Measurements from ENCODE around the gene SMG5. TPM values are rescaled to one million over a fixed set of nuclear protein-coding genes. Genes with fewer than 3 reads are reported as not detected.

The SMG5 gene
- polyA plus RNA-seq, 3 donors, result 4.4 to 72.4 (median 7.0) TPM

DNA sequence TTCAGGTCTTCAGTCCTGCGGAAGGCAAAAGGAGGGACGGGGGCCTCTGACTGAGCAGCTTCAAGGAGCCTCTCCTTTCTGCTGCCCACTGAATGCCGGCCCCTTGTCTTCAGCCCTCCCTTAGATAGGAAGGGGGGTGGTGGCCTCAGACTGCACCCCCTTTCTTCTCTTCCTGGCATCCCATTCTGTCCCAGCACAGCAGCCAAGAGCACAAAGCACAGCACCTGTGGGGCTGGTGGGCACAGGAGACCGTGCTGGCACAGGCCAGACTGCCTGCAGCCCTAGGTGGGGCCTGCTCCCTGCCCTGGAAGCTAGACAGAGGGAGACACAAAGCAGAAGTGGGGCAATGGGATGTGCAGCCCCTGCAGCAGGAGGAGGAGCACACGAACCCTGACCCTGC is 33.0 kb downstream of the SMG5 start:
- TF ChIP-seq, protein P1, sequence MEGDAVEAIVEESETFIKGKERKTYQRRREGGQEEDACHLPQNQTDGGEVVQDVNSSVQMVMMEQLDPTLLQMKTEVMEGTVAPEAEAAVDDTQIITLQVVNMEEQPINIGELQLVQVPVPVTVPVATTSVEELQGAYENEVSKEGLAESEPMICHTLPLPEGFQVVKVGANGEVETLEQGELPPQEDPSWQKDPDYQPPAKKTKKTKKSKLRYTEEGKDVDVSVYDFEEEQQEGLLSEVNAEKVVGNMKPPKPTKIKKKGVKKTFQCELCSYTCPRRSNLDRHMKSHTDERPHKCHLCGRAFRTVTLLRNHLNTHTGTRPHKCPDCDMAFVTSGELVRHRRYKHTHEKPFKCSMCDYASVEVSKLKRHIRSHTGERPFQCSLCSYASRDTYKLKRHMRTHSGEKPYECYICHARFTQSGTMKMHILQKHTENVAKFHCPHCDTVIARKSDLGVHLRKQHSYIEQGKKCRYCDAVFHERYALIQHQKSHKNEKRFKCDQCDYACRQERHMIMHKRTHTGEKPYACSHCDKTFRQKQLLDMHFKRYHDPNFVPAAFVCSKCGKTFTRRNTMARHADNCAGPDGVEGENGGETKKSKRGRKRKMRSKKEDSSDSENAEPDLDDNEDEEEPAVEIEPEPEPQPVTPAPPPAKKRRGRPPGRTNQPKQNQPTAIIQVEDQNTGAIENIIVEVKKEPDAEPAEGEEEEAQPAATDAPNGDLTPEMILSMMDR (IDR thresholded peaks at IDR 0.05), result no peak
- Histone ChIP-seq H3K4me2 (replicated peaks; ENCODE audit: extremely low read depth, low read length, poor library complexity, severe bottlenecking) (no peak overlapping the region), H3K4me3 (replicated peaks in 1 of 3; ENCODE audit: low read depth in 2 of 3, low read length in 3 of 3) (no peak overlapping the region), H4K20me1 (ENCODE audit: insufficient read depth, low read length) (peaks cover 63% of the 10 kb centered on the region), H2AFZ (ENCODE audit: insufficient read depth, low read depth, low read length, poor library complexity, severe bottlenecking) (no peak overlapping the region), H3K27ac (ENCODE audit: low read depth in 1 of 2, low read length in 2 of 2) (no peak overlapping the region), H3K36me3 (replicated peaks in 1 of 2; ENCODE audit: control insufficient read depth in 1 of 2, insufficient read depth in 2 of 2, low read length in 2 of 2) (peaks cover 56 to 58% of the 10 kb centered on the region in 2 donors), H3K27me3 (ENCODE audit: control insufficient read depth in 2 of 2, insufficient read depth in 2 of 2, low read length in 2 of 2) (peaks cover 10 to 26% of the 10 kb centered on the region in 2 donors), H3K9me3 (replicated peaks in 1 of 2; ENCODE audit: control insufficient read depth in 1 of 2, insufficient read depth in 1 of 2, low read length in 2 of 2) (peaks cover 0 to 12% of the 10 kb centered on the region in 2 donors), H3K4me1 (ENCODE audit: control insufficient read depth in 1 of 2, insufficient read depth in 2 of 2, low read length in 2 of 2) (peaks cover 9 to 14% of the 10 kb centered on the region in 2 donors), H3K9ac (ENCODE audit: insufficient read depth, low read length, poor library complexity, severe bottlenecking) (no peak overlapping the region), H3K79me2 (ENCODE audit: insufficient read depth, low read length) (no peaks in the 10 kb centered on the region)
- Mint-ChIP-seq H3K4me1 (peaks cover 14% of the 10 kb centered on the region), H3K9me3 (peaks cover 0 to 9% (median 0%) of the 10 kb centered on the region in 7 donors), H3K27me3 (ENCODE audit: low read depth in 3 of 3) (peaks cover 21 to 30% (median 26%) of the 10 kb centered on the region in 3 donors), H3K36me3 (peaks cover 51 to 62% of the 10 kb centered on the region in 2 donors), H3K4me3 (peak overlapping the region in 1 of 2 donors; percentile 45), H3K27ac (peak overlapping the region in 1 of 7 donors; percentile 18)
- 63% methylated on average over 1 of the region's 5 CpGs for WGBS (ENCODE audit: insufficient coverage)
- DNase-seq, result no peak
- intact Hi-C loops (cut with micrococcal nuclease), result no loop called here

DNA sequence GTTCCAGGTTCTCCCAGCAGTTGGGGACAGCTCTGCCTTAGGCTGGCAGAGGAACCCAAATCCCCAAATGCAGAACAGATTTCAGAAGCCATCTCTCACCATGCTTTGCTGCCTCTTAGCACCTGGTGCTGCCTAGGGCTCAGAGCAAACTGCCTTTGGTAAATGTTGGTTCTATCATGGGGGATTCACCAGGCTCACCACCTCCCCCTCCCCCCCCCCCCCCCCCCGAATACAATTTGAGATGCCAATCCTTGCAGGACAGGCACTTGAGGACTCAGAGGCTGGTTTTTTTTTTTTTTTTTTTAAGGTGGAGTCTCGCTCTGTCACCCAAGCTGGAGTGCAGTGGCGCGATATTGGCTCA is 34.3 kb downstream of the SMG5 start:
- no peak overlapping the region for H3K9ac ChIP-seq (ENCODE audit: insufficient read depth, low read length, poor library complexity, severe bottlenecking)

More for the DNA sequence above, 34.3 kb downstream of the SMG5 start:
- Mint-ChIP-seq H3K4me1 (peaks cover 14% of the 10 kb centered on the region), H3K4me3 (no peak overlapping the region), H3K9me3 (peaks cover 0 to 9% (median 0%) of the 10 kb centered on the region in 7 donors), H3K27ac (peak overlapping the region in 1 of 7 donors; percentile 30), H3K36me3 (peaks cover 44 to 50% of the 10 kb centered on the region in 2 donors), H3K27me3 (ENCODE audit: low read depth in 3 of 3) (peaks cover 21 to 37% (median 34%) of the 10 kb centered on the region in 3 donors)
- no peak overlapping the region for H3K4me2 ChIP-seq (replicated peaks; ENCODE audit: extremely low read depth, low read length, poor library complexity, severe bottlenecking)
- H3K9me3 ChIP-seq (replicated peaks in 1 of 2; ENCODE audit: control insufficient read depth in 1 of 2, insufficient read depth in 1 of 2, low read length in 2 of 2), result peaks cover 0 to 12% of the 10 kb centered on the region in 2 donors
- no peak overlapping the region for H2AFZ ChIP-seq (ENCODE audit: insufficient read depth, low read depth, low read length, poor library complexity, severe bottlenecking)
- no peak for DNase-seq
- WGBS (ENCODE audit: insufficient coverage), result no CpG with 5 or more reads among the region's 4 CpGs
- TF ChIP-seq, protein P1 (IDR thresholded peaks at IDR 0.05), result no peak
- intact Hi-C loops (cut with micrococcal nuclease), result no loop called here
- H3K4me1 ChIP-seq (ENCODE audit: control insufficient read depth in 1 of 2, insufficient read depth in 2 of 2, low read length in 2 of 2), result peaks cover 9 to 14% of the 10 kb centered on the region in 2 donors
- H3K36me3 ChIP-seq (replicated peaks in 1 of 2; ENCODE audit: control insufficient read depth in 1 of 2, insufficient read depth in 2 of 2, low read length in 2 of 2), result peaks cover 44 to 45% of the 10 kb centered on the region in 2 donors
- H3K79me2 ChIP-seq (ENCODE audit: insufficient read depth, low read length), result no peaks in the 10 kb centered on the region
- peaks cover 51% of the 10 kb centered on the region for H4K20me1 ChIP-seq (ENCODE audit: insufficient read depth, low read length)
- peaks cover 10 to 31% of the 10 kb centered on the region in 2 donors for H3K27me3 ChIP-seq (ENCODE audit: control insufficient read depth in 2 of 2, insufficient read depth in 2 of 2, low read length in 2 of 2)
- no peak overlapping the region for H3K27ac ChIP-seq (ENCODE audit: low read depth in 1 of 2, low read length in 2 of 2)
- no peak overlapping the region for H3K4me3 ChIP-seq (replicated peaks in 1 of 3; ENCODE audit: low read depth in 2 of 3, low read length in 3 of 3)

All from CD14-positive monocyte (primary cell).